HG03175 (cell line): ENCODE measurements around the gene C1orf115.
"Not testable (repeated sequence)": the region's sequence is repeated elsewhere in the genome, so short reads cannot be mapped to it uniquely, and the experiment has no call there.

Experiments used
- ATAC-seq: cut with Tn5 transposase; IDR thresholded peaks from one replicate; pipeline ENCODE4 v1.9.1; 2021; ENCODE audit warnings: mild to moderate bottlenecking, moderate library complexity; ENCODE audit not compliant: unreplicated experiment

C1orf115 gene

GRCh38 chr1:220692436-220693228, 2.5 kb downstream of the C1orf115 start:
- ATAC-seq: no peak

- no peak for ATAC-seq
These were observed 4.8 kb downstream of the C1orf115 start for GRCh38 chr1:220694866-220695382.

GRCh38 chr1:220695426-220695825, 5.3 kb downstream of the C1orf115 start:
- no peak for ATAC-seq

- no peak for ATAC-seq
These were observed 6.2 kb downstream of the C1orf115 start for GRCh38 chr1:220696226-220696862.

GRCh38 chr1:220696863-220697231, 6.7 kb downstream of the C1orf115 start:
- no peak for ATAC-seq

- ATAC-seq: no peak
These were observed 7.2 kb downstream of the C1orf115 start for GRCh38 chr1:220697326-220697725.

GRCh38 chr1:220698607-220699016, 8.4 kb downstream of the C1orf115 start:
- ATAC-seq: no peak

GRCh38 chr1:220699044-220699443, 8.9 kb downstream of the C1orf115 start:
- ATAC-seq: no peak

- ATAC-seq: no peak
These were observed 10.5 kb downstream of the C1orf115 start for GRCh38 chr1:220700556-220701179.

GRCh38 chr1:220701974-220702373, 11.8 kb downstream of the C1orf115 start:
- no peak for ATAC-seq

- ATAC-seq: no peak
These were observed 12.6 kb downstream of the C1orf115 start for GRCh38 chr1:220702733-220703270.

GRCh38 chr1:220703305-220703704, 13.1 kb downstream of the C1orf115 start:
- ATAC-seq: no peak

- ATAC-seq: no peak
These were observed 15.6 kb downstream of the C1orf115 start for GRCh38 chr1:220705782-220706181.

GRCh38 chr1:220706480-220706879, 16.3 kb downstream of the C1orf115 start:
- ATAC-seq: no peak

GRCh38 chr1:220707160-220707559, 17.0 kb downstream of the C1orf115 start:
- no peak for ATAC-seq

- ATAC-seq: no peak
These were observed 18.1 kb downstream of the C1orf115 start for GRCh38 chr1:220708244-220708643.

GRCh38 chr1:220708936-220709801, 19.0 kb downstream of the C1orf115 start:
- ATAC-seq: no peak

GRCh38 chr1:220710333-220710732, 20.2 kb downstream of the C1orf115 start:
- ATAC-seq: no peak

GRCh38 chr1:220711056-220711809, 21.1 kb downstream of the C1orf115 start:
- peak; percentile 92 for ATAC-seq

- ATAC-seq: not testable (repeated sequence)
These were observed 25.8 kb downstream of the C1orf115 start for GRCh38 chr1:220715986-220716385.
